Activated naive CD4-positive, alpha-beta T cell treated with anti-CD3 and anti-CD28 coated beads for 36 hours (primary cell): ENCODE measurements around the gene SCAI. TPM values are rescaled to one million over a fixed set of nuclear protein-coding genes. Genes with fewer than 3 reads are reported as not detected.
A peak's percentile ranks its signal among the peaks of the same experiment; 100 is the strongest.
"Not testable (repeated sequence)": the region's sequence is repeated elsewhere in the genome, so short reads cannot be mapped to it uniquely, and the experiment has no call there.

ENCODE experiments used
- CTCF ChIA-PET: fragments of 350-600 bp; sonication (Branson Sonifier 250); formaldehyde crosslinking; loops from one replicate; lab custom pipeline; 2021; ENCODE audit warnings: antibody characterized with exemption; lab: Charles Lee
- DNase-seq: peaks from one replicate; pipeline ENCODE4 v3.0.0-alpha.2; 2020
- H3K27ac Mint-ChIP-seq: one replicate; pipeline ENCODE4 v1.8.0; 2021; ENCODE audit warnings: mild to moderate bottlenecking, mixed read lengths
- H3K27me3 Mint-ChIP-seq: one replicate; pipeline ENCODE4 v1.8.0; 2021; ENCODE audit warnings: low read depth, mixed read lengths
- H3K36me3 Mint-ChIP-seq: one replicate; pipeline ENCODE4 v1.8.0; 2021; ENCODE audit warnings: low read depth, mixed read lengths
- H3K4me1 Mint-ChIP-seq: one replicate; pipeline ENCODE4 v1.8.0; 2021; ENCODE audit warnings: low read depth, mixed read lengths
- H3K4me3 Mint-ChIP-seq: one replicate; pipeline ENCODE4 v1.8.0; 2021; ENCODE audit warnings: mild to moderate bottlenecking, moderate library complexity, mixed read lengths
- H3K9me3 Mint-ChIP-seq: one replicate; pipeline ENCODE4 v1.8.0; 2021; ENCODE audit warnings: mixed read lengths
- intact Hi-C: fragments of 100-400 bp; cut with micrococcal nuclease; formaldehyde crosslinking; loops from one replicate; pipeline ENCODE4 v1.15.1; 2023
- total RNA-seq, 2 experiments: library from RNA; stranded (reverse); gene quantifications; one replicate each; pipeline ENCODE4 v1.2.3, GENCODE V29; 2021

The SCAI gene
- total RNA-seq, 2 experiments from 2014 or later: 9.6 to 11.8 TPM

GRCh38 chr9:125125523-125125922 lies 17.8 kb downstream of the SCAI start:
- no peaks in the 10 kb centered on the region for H3K9me3 Mint-ChIP-seq
- peaks cover 46% of the 10 kb centered on the region for H3K4me1 Mint-ChIP-seq
- intact Hi-C loops: no loop called here
- peak overlapping the region; percentile 87 for H3K27ac Mint-ChIP-seq
- no peak for DNase-seq
- peaks cover 4% of the 10 kb centered on the region for H3K36me3 Mint-ChIP-seq
- H3K4me3 Mint-ChIP-seq: no peak overlapping the region
- CTCF ChIA-PET: interaction anchor here (0.6 to 2.0 kb wide), 7 partner anchors 16 to 267 kb away, joined by 3 to 7 read pairs (median 3); no protein-coding TSS in a partner anchor
- no peaks in the 10 kb centered on the region for H3K27me3 Mint-ChIP-seq

GRCh38 chr9:125121146-125121545 lies 22.2 kb downstream of the SCAI start:
- no peak overlapping the region for H3K4me3 Mint-ChIP-seq
- H3K36me3 Mint-ChIP-seq: peaks cover 9% of the 10 kb centered on the region
- peak; percentile 44 for DNase-seq
- H3K9me3 Mint-ChIP-seq: no peaks in the 10 kb centered on the region
- H3K27me3 Mint-ChIP-seq: no peaks in the 10 kb centered on the region
- H3K4me1 Mint-ChIP-seq: peaks cover 49% of the 10 kb centered on the region
- H3K27ac Mint-ChIP-seq: peak overlapping the region; percentile 65
- intact Hi-C loops: loop anchor here (1.0 to 5.0 kb wide), 3 partner anchors 13 to 179 kb away; partner anchors contain the start of gene GOLGA1
- CTCF ChIA-PET: interaction anchor here (2.1 kb wide), 1 partner anchor 22 kb away, joined by 9 read pairs; the partner anchor contains the start of gene SCAI

GRCh38 chr9:125119643-125120286 lies 23.6 kb downstream of the SCAI start:
- Mint-ChIP-seq H3K4me1 (peaks cover 39% of the 10 kb centered on the region), H3K27me3 (no peaks in the 10 kb centered on the region), H3K4me3 (no peak overlapping the region), H3K36me3 (peaks cover 7% of the 10 kb centered on the region), H3K27ac (no peak overlapping the region), H3K9me3 (no peaks in the 10 kb centered on the region)
- CTCF ChIA-PET: interaction anchor here (2.1 kb wide), 1 partner anchor 24 kb away, joined by 9 read pairs; the partner anchor contains the start of gene SCAI
- peak; percentile 41 for DNase-seq
- intact Hi-C loops: loop anchor here (1.0 to 5.0 kb wide), 3 partner anchors 24 to 177 kb away; partner anchors contain the start of genes GOLGA1 and SCAI

GRCh38 chr9:125118696-125119095 lies 24.6 kb downstream of the SCAI start:
- H3K4me1 Mint-ChIP-seq: peaks cover 32% of the 10 kb centered on the region
- DNase-seq, H3K36me3 Mint-ChIP-seq, CTCF ChIA-PET, H3K27ac Mint-ChIP-seq, H3K4me3 Mint-ChIP-seq, H3K27me3 Mint-ChIP-seq, H3K9me3 Mint-ChIP-seq, intact Hi-C loops: not testable (repeated sequence)

GRCh38 chr9:125114503-125114902 lies 28.8 kb downstream of the SCAI start:
- H3K27ac Mint-ChIP-seq, H3K4me3 Mint-ChIP-seq, intact Hi-C loops, H3K27me3 Mint-ChIP-seq, H3K9me3 Mint-ChIP-seq, DNase-seq: not testable (repeated sequence)
- Mint-ChIP-seq H3K36me3 (peaks cover 16% of the 10 kb centered on the region), H3K4me1 (peaks cover 12% of the 10 kb centered on the region)
- CTCF ChIA-PET: interaction anchor here (0.5 to 1.3 kb wide), 6 partner anchors 11 to 605 kb away, joined by 3 to 5 read pairs (median 4); no protein-coding TSS in a partner anchor

- H3K4me3 Mint-ChIP-seq: no peak overlapping the region
- intact Hi-C loops: no loop called here
- H3K27me3 Mint-ChIP-seq: no peaks in the 10 kb centered on the region
- no peak for DNase-seq
- CTCF ChIA-PET: no interaction called here
- H3K27ac Mint-ChIP-seq: no peak overlapping the region
- peaks cover 11% of the 10 kb centered on the region for H3K36me3 Mint-ChIP-seq
- H3K4me1 Mint-ChIP-seq: peaks cover 4% of the 10 kb centered on the region
- H3K9me3 Mint-ChIP-seq: peaks cover 7% of the 10 kb centered on the region
Observed at GRCh38 chr9:125110464-125110863, 32.9 kb downstream of the SCAI start.

- H3K9me3 Mint-ChIP-seq, H3K4me1 Mint-ChIP-seq, H3K27ac Mint-ChIP-seq, intact Hi-C loops, DNase-seq, H3K4me3 Mint-ChIP-seq, H3K36me3 Mint-ChIP-seq, CTCF ChIA-PET, H3K27me3 Mint-ChIP-seq: not testable (repeated sequence)
Observed at GRCh38 chr9:125108541-125108940, 34.8 kb downstream of the SCAI start.

GRCh38 chr9:125106285-125106893 lies 36.9 kb downstream of the SCAI start:
- Mint-ChIP-seq H3K27ac (no peak overlapping the region), H3K9me3 (no peaks in the 10 kb centered on the region), H3K36me3 (no peaks in the 10 kb centered on the region), H3K27me3 (no peaks in the 10 kb centered on the region), H3K4me1 (peaks cover 17% of the 10 kb centered on the region), H3K4me3 (no peak overlapping the region)
- DNase-seq: no peak
- intact Hi-C loops: no loop called here
- CTCF ChIA-PET: no interaction called here

GRCh38 chr9:125103770-125104460 lies 39.4 kb downstream of the SCAI start:
- Mint-ChIP-seq H3K27me3 (no peaks in the 10 kb centered on the region), H3K9me3 (no peaks in the 10 kb centered on the region), H3K4me3 (no peak overlapping the region), H3K27ac (no peak overlapping the region), H3K4me1 (peaks cover 12% of the 10 kb centered on the region), H3K36me3 (no peaks in the 10 kb centered on the region)
- DNase-seq: no peak
- intact Hi-C loops: no loop called here
- CTCF ChIA-PET: interaction anchor here (0.9 kb wide), 1 partner anchor 10 kb away, joined by 3 read pairs; no protein-coding TSS in a partner anchor

GRCh38 chr9:125103021-125103420 lies 40.3 kb downstream of the SCAI start:
- CTCF ChIA-PET: interaction anchor here (0.6 to 0.9 kb wide), 3 partner anchors 11 to 487 kb away, joined by 3 read pairs; no protein-coding TSS in a partner anchor
- Mint-ChIP-seq H3K4me3 (no peak overlapping the region), H3K27ac (no peak overlapping the region), H3K4me1 (peaks cover 12% of the 10 kb centered on the region), H3K27me3 (no peaks in the 10 kb centered on the region), H3K36me3 (no peaks in the 10 kb centered on the region), H3K9me3 (no peaks in the 10 kb centered on the region)
- DNase-seq: no peak
- intact Hi-C loops: no loop called here

GRCh38 chr9:125100822-125101221 lies 42.5 kb downstream of the SCAI start:
- peaks cover 3% of the 10 kb centered on the region for H3K36me3 Mint-ChIP-seq
- no peak overlapping the region for H3K27ac Mint-ChIP-seq
- H3K4me1 Mint-ChIP-seq: peaks cover 17% of the 10 kb centered on the region
- H3K9me3 Mint-ChIP-seq: peaks cover 8% of the 10 kb centered on the region
- DNase-seq: no peak
- H3K27me3 Mint-ChIP-seq: no peaks in the 10 kb centered on the region
- H3K4me3 Mint-ChIP-seq: no peak overlapping the region
- intact Hi-C loops: no loop called here
- CTCF ChIA-PET: no interaction called here

GRCh38 chr9:125099816-125100215 lies 43.5 kb downstream of the SCAI start:
- H3K27ac Mint-ChIP-seq: no peak overlapping the region
- no peaks in the 10 kb centered on the region for H3K27me3 Mint-ChIP-seq
- CTCF ChIA-PET: no interaction called here
- H3K36me3 Mint-ChIP-seq: peaks cover 12% of the 10 kb centered on the region
- DNase-seq: no peak
- H3K4me3 Mint-ChIP-seq: no peak overlapping the region
- intact Hi-C loops: no loop called here
- peaks cover 11% of the 10 kb centered on the region for H3K9me3 Mint-ChIP-seq
- peaks cover 20% of the 10 kb centered on the region for H3K4me1 Mint-ChIP-seq
